ENCODE data around the gene PITPNB. TPM values are rescaled to one million over a fixed set of nuclear protein-coding genes. Genes with fewer than 3 reads are reported as not detected.
A peak's percentile ranks its signal among the peaks of the same experiment; 100 is the strongest.

Gene PITPNB
- total RNA-seq, 1 donor from 2014 or later: 16.8 TPM

- DNase-seq (ENCODE audit: low read depth) (no peak), FAIRE-seq (no peak)
- Histone ChIP-seq H3K4me3 (ENCODE audit: low read depth, low read length) (no peak overlapping the region), H3K27me3 (ENCODE audit: control insufficient read depth, insufficient read depth, low read length) (no peaks in the 10 kb centered on the region), H3K36me3 (ENCODE audit: control insufficient read depth, insufficient read depth, low read length) (no peaks in the 10 kb centered on the region)
- TF ChIP-seq CTCF (IDR thresholded peaks at IDR 0.05; ENCODE audit: insufficient read depth, low read length, severe bottlenecking): no peak
Observed at GRCh38 chr22:27840436-27840835, 78.6 kb downstream of the PITPNB start.

GRCh38 chr22:27839057-27839660 is 79.9 kb downstream of the PITPNB start:
- FAIRE-seq (no peak), DNase-seq (ENCODE audit: low read depth) (no peak)
- H3K36me3 ChIP-seq (ENCODE audit: control insufficient read depth, insufficient read depth, low read length): no peaks in the 10 kb centered on the region
- no peak overlapping the region for H3K4me3 ChIP-seq (ENCODE audit: low read depth, low read length)
- no peaks in the 10 kb centered on the region for H3K27me3 ChIP-seq (ENCODE audit: control insufficient read depth, insufficient read depth, low read length)
- TF ChIP-seq CTCF (IDR thresholded peaks at IDR 0.05; ENCODE audit: insufficient read depth, low read length, severe bottlenecking): no peak

GRCh38 chr22:27836181-27836580 is 82.9 kb downstream of the PITPNB start:
- DNase-seq (ENCODE audit: low read depth): no peak
- Histone ChIP-seq H3K36me3 (ENCODE audit: control insufficient read depth, insufficient read depth, low read length) (no peaks in the 10 kb centered on the region), H3K27me3 (ENCODE audit: control insufficient read depth, insufficient read depth, low read length) (no peaks in the 10 kb centered on the region), H3K4me3 (ENCODE audit: low read depth, low read length) (no peak overlapping the region)
- no peak for TF ChIP-seq CTCF (IDR thresholded peaks at IDR 0.05; ENCODE audit: insufficient read depth, low read length, severe bottlenecking)
- no peak for FAIRE-seq

GRCh38 chr22:27835446-27835845 is 83.6 kb downstream of the PITPNB start:
- no peak for DNase-seq (ENCODE audit: low read depth)
- peak; percentile 60 for FAIRE-seq
- Histone ChIP-seq H3K27me3 (ENCODE audit: control insufficient read depth, insufficient read depth, low read length) (no peaks in the 10 kb centered on the region), H3K36me3 (ENCODE audit: control insufficient read depth, insufficient read depth, low read length) (no peaks in the 10 kb centered on the region), H3K4me3 (ENCODE audit: low read depth, low read length) (no peak overlapping the region)
- TF ChIP-seq CTCF (IDR thresholded peaks at IDR 0.05; ENCODE audit: insufficient read depth, low read length, severe bottlenecking): no peak

- H3K27me3 ChIP-seq (ENCODE audit: control insufficient read depth, insufficient read depth, low read length): no peaks in the 10 kb centered on the region
- H3K36me3 ChIP-seq (ENCODE audit: control insufficient read depth, insufficient read depth, low read length): no peaks in the 10 kb centered on the region
- FAIRE-seq: no peak
- DNase-seq (ENCODE audit: low read depth): no peak
- TF ChIP-seq CTCF (IDR thresholded peaks at IDR 0.05; ENCODE audit: insufficient read depth, low read length, severe bottlenecking): no peak
- no peak overlapping the region for H3K4me3 ChIP-seq (ENCODE audit: low read depth, low read length)
Observed at GRCh38 chr22:27834364-27835185, 84.5 kb downstream of the PITPNB start.
